Hematopoietic multipotent progenitor cell treated with erythropoietin and hydrocortisone succinate and interleukin-3 and kit ligand, for 6 days (in vitro differentiated cells): ENCODE data around the gene RARB.

Experiments used
- DNase-seq: peaks from one replicate; pipeline ENCODE4 v3.0.0-alpha.2; 2015

Gene RARB

DNA sequence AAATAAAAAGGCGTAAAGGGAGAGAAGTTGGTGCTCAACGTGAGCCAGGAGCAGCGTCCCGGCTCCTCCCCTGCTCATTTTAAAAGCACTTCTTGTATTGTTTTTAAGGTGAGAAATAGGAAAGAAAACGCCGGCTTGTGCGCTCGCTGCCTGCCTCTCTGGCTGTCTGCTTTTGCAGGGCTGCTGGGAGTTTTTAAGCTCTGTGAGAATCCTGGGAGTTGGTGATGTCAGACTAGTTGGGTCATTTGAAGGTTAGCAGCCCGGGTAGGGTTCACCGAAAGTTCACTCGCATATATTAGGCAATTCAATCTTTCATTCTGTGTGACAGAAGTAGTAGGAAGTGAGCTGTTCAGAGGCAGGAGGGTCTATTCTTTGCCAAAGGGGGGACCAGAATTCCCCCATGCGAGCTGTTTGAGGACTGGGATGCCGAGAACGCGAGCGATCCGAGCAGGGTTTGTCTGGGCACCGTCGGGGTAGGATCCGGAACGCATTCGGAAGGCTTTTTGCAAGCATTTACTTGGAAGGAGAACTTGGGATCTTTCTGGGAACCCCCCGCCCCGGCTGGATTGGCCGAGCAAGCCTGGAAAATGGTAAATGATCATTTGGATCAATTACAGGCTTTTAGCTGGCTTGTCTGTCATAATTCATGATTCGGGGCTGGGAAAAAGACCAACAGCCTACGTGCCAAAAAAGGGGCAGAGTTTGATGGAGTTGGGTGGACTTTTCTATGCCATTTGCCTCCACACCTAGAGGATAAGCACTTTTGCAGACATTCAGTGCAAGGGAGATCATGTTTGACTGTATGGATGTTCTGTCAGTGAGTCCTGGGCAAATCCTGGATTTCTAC is at the start of gene RARB:
Gene RARB, plus strand, starts transcription at position 322 of the 847 bp plus-strand sequence. Its CDS starts 469 bp downstream, at position 791.
- DNase-seq = peak; percentile 7

DNA sequence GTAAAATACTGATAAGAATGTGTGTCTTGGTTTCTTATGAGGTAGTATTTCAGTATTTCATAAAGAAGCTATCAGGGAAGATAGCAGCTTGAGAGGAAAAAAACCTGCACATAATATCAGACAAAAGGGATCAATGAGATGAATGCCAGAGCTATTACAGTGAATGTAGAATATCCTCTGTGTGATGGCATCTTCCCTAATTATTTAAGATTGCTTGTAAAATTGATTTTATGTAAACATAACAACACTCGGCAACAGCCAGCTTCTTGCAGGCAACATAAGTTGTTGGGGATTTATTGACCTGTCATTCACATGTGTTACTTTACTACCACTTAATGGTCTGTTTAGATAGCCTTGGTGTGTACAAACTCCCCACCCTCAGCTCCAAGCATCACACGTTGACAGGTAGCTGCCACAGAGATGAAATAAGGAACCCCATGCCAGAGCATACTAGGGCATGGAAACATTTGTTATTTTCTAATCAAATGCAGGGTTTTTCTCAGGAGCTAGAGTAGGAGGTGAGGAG is 49.2 kb upstream of the RARB start:
- no peak for DNase-seq

DNA sequence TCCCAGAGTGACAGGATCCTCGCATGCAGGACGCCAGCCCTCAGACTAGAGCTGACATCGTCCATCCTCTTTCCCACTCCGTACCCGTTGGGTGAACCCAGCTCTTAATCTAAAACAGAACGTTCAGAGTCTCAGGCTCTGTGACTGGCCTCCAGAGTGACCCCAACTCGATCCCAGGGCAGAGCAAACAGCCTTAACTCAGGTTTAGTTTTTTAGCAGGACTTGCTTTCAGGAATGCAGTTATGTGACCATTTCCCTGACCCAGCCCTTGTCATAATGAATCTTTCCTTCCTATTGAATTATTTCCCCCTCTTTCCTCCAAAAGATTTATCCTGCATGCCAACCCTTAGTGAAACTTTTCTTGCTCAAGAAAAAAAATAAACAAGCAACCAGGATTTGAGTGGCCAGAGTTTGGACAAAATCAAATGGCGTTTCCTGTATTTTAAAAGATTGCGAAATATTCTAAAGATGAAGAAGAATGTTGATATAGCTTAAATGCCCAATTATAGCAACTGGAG is 47.8 kb upstream of the RARB start:
- no peak for DNase-seq

DNA sequence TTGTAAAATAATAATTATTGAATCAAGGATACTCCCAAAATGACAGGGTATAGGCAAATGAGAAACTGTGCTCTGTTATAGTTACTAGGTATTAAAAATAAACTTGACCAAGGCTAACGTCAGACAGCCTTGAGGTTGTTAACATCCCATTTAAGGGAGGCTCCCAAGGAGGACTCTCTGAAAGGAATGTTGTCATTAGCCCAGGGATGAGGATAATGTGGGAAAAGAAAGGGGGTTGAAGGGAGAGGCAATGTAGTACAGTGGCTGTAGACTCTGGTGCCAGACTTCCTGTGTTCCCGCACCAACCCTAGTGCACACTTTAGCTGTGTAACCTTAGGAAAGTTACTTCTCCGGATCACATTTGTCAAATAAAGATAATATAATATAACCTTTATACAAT is 47.0 kb upstream of the RARB start:
- no peak for DNase-seq

DNA sequence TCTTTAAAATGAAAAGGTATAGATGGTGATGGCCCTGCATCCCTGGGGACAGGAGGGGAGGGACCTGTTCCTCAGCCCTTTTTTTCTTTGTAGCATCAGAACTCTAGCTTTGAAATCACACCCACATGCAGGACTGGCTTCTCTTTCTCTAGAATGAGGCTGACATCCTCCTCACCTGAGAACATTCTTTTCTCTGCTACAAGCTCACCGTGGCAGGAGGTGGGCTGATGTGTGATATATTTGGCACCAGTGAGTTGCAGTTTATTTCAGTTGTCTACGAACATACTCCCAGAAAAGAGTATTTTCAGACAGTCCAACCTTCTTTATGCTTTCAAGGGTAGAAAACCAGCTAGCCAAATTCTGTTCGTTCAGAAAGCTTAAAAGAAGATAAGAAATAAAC is 43.6 kb upstream of the RARB start:
- no peak for DNase-seq

DNA sequence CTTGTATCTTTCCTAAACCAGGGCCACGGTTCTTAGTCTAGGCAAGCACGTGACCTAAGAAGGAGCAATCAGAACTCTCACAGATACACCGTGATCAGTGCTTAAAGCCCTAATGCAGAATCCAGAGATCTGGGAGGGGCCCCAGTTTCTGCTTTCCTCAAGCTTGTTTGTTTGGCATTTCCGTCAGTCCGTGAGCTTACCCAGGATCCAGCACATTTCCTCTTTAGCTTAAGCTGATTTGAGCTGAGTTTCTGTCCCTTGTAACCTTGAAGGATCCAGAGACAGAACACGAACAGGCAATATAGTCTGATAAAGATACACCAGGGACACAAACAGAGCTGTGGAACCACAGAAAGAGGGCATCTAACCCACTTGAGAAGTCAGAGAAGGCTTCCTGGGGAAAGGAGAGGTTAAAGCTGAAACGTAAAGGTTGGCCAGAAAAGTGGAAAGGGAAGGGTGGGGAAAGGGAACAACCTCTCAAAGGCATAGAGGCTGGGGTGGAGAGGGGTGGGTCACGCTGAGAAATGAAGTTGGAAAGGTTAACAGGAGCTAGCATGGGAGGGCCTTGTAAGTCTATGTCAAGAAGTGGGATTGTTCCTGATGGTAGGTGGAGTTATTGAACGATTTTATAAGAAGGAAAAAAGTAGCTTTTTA is 42.1 kb upstream of the RARB start:
- no peak for DNase-seq

DNA sequence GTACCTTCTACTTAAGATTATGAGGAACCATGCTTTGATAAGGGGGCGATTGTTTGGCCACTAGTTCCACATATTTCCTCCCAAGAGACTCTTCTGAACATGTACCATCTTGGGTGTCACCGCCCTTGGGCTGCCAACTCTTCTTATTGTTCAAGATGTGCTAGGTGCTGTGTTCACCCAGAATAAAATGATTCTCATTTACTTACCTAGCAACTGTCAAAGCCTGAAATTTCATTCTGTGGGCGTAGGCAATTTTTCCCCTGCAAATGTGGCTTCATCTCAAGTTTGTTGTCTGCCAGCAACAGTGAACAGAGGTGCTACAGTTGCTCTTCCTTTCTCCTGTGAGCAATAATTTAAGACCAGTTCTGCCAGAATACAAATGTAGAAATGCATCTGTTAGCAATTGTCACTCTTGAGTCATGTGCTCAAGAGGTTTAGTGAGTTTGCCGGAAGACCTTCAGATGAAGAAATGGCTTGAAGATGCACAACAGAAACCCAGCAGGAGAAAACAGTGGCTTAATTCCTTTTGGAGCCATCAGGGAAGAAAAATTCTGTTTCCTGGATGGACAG is 41.3 kb upstream of the RARB start:
- DNase-seq = no peak

DNA sequence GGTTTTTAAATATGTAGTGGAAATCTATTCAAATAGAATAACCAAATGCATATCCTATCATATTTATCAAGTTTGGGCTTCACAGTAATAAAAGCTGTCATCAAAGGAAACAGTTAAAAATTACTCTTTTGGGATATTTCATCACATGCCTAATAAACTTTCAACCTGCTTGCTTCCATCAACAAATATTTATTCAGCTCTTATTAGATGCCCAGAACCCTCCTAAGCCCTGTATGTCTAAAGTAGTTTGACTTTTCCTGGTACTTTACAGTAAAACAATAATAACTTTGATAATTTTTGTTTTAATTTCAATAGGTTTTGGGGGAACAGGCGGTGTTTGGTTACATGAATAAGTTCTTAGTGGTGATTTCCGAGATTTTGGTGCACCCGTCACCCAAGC is 37.5 kb upstream of the RARB start:
- no peak for DNase-seq

DNA sequence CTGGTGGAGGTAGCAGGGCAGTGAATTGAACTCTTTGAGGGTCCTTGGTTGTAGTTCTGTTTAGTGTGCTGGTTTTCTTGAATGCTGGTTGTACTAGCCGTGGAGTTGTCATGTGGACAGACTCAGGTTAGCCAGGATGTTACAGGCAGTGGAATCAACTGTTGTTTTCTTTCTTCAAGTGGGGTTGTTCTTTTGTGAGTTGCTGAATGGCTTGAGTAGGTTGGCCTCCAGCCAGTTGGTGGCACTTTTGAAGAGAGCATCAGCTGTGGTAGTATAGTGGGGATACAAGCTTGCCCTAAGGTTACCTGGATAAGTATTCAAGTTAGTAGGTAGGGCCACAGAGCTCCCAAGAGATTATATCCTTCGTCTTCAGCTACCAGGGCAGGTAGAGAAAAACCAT is 31.8 kb upstream of the RARB start:
- no peak for DNase-seq

DNA sequence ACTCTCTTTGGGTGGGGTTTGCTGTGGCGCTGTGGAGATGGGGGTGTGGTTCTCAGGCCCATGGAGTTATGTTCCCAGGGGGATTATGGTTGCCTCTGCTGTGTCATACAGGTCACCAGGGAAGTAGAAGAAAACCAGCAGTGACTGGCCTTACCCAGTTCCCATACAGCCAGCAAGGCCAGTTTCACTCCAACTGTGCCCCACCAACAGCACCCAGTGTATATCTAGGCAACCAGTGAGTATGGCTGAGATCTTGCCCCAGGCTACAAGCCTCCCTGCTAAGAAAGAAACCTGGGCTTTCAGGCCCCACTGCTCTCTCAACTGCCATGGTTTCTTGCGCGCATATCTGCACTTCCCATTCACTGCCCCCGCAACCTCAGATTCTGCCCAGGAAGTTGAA is 31.4 kb upstream of the RARB start:
- DNase-seq = no peak

DNA sequence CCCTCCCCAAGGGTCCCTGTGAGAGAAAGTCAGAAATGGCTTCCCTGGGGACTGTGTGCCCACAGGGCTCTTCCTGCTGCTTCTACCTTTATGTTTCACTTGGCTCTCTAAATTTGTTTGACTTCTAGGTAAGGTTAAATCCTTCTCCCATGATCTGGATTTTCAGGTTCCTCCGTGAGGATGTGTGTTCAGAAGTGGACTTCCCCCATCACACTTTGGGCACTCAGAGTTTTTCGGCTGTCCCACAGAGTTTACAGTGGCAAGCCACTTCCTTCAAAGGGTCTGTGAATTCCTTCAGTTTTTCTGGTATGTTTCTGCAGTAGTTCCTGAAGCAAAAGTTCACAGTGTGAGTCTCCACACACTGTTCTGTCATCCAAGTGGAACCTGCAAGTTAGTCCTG is 30.9 kb upstream of the RARB start:
- no peak for DNase-seq

DNA sequence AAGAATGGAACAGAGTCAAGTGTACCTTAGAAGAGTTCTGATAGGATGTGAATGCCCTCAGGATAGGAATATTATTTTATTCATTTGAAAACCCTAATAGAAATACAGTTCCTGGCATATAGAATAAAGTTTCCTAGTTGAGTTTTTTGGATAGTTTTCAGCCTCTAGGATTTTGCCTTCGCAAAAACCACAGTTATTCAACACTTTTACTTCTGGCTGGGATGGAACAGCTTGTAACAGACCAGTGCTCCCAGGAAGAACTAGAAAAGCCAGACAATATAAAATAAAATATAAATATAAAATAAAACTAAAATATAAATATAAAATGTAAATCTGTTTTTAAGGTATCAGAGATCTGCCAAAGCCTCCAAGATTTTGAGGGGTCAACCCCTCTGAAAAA is 27.5 kb upstream of the RARB start:
- no peak for DNase-seq

DNA sequence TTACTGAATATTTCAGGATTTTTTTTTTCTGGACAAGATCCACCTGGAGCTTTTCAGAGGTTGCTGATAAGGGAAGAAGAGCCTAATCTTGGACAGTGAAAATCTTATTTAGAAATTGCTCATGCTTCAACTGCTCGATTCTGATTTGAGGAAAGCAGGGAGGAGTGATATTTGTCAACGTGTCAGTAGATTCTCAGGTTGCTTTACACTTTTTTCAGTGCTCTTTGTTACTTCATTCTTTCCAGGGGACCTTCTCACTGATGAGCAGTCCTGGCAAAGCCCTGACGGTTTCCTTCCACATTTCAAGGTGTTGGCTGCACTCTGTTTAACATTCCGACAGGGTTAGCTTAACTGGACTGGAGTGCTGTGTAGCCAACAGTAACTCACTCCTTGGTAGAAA is 24.1 kb upstream of the RARB start:
- no peak for DNase-seq

DNA sequence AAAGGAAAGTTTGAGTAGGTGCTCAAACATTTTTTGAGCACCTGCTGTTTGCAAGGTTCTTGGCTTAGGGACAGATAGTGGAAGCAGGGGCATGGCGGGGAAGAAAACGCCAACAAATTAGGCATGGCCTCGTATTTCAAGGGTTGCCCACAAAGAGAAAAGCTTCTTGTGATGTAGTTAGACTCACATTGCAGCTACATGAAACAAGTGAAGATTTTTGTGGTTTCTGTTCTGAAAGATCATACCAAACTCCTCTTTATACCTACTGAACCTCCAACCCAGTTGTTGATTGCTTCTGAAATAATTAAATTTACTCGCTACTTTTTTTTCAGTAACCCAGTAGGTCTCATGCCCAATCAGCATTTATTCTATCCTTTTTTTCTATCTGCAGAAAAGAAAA is 23.5 kb upstream of the RARB start:
- DNase-seq = no peak

DNA sequence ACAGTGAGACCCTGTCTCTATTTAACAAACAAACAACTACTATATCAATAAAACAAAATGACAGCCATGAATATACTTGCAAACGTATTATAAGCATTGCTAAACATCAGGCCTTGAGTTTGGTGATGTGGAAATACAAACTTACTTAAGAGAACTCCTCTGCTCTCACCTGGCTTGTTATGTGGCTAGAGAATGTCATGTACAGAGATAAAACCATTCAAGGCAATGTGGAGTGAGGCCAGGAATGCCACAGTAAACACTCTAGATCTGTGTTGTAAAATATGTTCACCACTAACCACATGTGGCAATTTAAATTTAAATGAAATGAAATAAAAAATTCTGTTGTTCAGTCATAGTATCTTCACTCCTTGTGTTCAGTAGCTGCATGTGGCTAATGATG is 22.7 kb upstream of the RARB start:
- no peak for DNase-seq

DNA sequence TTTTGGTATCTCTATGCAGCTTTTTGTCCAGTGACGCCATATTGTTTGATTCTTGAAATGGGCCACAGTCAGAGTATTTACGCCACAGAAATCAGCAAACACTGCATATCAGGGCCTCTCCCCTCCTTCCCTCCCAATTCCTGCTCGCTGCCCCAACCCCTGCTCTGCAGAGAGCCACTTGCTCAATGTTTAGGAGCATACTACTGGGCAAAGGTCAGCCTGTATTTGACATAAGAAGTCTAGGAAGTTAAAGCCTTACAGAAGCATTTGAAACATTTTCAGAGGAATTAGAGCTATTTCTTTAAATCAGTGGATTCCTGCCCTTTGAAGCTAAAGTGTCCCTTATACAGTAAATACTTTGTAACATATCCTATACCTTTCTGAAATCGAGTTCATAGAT is 17.4 kb upstream of the RARB start:
- DNase-seq = no peak

DNA sequence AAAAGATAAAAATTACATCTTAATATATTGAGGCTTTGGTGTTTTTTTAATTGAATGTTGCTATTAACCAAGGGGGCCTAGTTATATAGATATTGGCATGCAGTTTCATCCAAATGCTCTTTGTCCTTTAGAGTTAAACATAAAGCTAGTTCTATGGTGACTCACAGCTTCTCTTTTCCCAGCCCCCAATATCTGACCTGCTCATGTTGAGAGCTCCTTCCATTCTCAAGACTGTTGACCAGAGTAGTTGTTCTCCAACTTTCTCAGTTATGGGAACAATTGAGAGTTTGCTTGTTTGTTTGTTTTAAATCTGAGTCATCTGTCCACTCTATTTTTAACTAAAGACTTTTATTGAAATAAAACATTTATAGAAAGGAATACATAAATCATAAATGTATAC is 15.8 kb upstream of the RARB start:
- no peak for DNase-seq

DNA sequence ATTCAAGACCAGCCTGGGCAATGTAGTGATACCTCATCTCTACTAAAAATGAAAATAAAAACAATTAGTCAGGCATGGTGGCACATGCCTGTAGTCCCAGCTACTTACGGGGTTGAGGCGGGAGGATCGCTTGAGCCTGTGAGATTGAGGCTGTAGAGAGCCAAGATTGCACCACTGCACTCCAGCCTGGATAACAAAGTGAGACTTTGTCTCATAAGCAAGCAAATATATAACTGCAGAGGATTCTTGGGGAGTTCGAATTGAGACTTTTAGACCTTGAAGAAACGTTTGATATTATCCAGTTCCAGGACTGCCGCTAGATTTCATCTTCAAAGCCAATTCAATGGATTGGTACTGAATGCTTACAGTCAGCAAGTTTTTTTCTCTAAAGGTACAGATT is 11.9 kb upstream of the RARB start:
- DNase-seq = no peak

DNA sequence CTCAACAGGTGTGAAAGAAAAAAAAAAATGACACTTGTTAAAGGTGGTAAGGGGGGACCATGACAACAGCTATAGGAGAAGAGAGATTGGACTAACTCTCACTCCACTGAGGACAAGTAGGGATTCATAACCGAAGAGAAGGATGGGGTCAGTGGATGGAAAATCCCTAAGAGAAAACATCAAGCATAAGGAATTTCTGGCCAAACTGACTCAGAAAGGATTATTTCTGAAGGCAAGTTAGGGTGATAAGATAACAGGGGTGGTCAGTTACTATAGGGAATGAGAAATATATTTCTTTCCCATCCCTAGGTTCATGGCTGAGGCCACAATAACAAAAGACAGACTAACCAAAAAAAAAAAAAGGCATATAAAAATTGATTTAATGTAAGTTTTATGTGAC is 9.5 kb upstream of the RARB start:
- DNase-seq = no peak

DNA sequence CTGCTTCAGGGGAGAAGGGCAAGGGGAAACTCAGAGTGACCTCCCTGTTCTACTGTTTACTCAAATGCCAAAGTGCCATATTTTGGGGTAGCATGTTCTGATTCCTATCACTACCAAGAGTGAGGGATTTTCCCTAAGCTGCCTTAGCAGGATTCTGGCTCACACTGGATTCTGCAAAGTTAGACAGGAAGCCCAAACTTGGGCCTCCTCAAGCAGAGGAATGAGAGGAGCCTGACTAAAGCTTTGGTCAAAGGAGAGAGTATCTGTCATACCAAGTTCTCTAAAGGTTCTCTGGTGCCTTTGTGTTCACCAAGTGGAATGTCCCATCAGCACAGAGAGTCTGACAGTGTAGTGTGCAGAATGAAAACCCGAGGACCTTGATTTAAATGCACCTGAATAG is 8.8 kb upstream of the RARB start:
- no peak for DNase-seq

DNA sequence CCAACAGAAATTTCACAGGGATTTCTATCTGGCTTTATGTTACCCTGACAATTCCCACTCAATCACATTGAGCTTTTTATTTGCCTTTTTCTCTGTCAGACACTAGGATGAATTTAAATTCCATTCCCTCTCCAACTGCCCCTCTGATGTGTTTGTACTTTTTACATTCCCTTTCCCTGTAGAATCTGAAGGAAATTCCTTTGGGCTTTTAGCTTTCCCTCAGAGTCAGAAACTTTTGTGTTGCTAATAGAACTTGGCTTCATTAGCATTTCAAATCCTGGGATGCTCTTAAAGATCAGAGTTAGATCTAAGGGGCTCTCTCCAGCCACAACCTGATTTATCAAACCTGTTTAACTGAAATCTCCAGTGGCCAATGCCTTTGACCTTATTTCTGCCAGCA is 7.9 kb upstream of the RARB start:
- DNase-seq = no peak

DNA sequence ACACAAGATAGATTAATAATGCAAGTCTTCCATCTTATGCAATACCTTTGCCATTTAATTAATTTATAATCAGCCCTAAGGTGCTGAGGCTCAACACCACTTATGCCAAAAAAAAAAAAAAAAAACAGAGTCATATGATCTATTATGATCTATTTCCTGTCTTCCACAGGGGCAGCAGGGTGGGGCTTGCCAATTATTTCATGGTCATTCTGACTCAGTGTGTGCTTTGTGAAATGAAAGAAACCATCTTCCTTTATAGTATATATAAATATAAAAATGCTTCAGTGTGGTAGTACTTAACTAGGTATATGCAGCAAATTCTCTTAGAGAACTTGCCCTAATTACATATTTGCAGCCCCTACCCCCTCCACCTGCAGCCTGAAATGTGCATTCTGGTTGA is 7.2 kb upstream of the RARB start:
- DNase-seq = no peak

DNA sequence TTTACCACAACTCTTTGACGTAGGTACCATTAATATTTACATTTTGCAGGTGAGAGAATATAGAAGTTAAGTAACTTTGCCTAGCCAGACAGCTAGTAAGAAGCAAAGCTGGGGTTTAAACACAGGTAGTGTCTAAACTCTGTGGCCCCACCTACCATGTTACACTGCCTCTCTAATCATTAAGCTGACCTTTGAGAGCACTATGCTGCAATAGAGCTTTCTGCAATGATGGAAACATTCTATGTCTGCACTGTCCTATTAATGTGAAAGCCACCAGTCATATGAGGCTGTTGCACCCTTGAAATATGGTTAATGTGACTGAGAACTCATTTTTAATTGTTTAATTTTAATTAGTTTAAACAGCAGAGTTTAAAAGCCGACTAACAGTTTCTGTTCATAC is 6.3 kb upstream of the RARB start:
- no peak for DNase-seq
